ENCODE measurements around the gene ADAMTS19.

Gene ADAMTS19

GRCh38 chr5:129716235-129716634, 256.1 kb downstream of the ADAMTS19 start:
- no peak for TF ChIP-seq CTCF (IDR thresholded peaks at IDR 0.05; ENCODE audit: insufficient read depth, low read depth, low read length, missing control alignments)
- DNase-seq (ENCODE audit: low read depth), result no peak
- no peak overlapping the region for H3K4me3 ChIP-seq (ENCODE audit: low read depth, low read length)

DNA sequence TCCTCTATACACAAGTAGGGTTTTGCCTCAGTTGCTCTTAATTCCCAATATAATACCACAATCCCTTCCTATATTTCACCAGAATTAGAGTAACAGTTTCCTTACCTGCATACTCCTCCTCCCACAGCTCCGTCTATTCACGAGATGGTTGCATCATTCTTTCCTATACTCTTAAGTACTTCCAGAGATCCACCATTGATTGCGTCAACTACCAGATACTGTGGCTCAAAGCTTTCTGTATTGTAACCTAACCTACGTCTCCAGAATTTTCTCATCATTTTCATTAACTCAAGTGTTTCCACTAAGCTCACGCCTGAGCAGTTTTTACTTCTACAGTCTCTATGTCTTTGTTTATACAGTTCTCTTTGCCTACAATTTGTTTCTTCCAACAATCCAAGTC, 256.6 kb downstream of the ADAMTS19 start:
- DNase-seq (ENCODE audit: low read depth), result no peak
- no peak for TF ChIP-seq CTCF (IDR thresholded peaks at IDR 0.05; ENCODE audit: insufficient read depth, low read depth, low read length, missing control alignments)

GRCh38 chr5:129717751-129718310, 257.7 kb downstream of the ADAMTS19 start:
- no peak overlapping the region for H3K4me3 ChIP-seq (ENCODE audit: low read depth, low read length)
- TF ChIP-seq CTCF (IDR thresholded peaks at IDR 0.05; ENCODE audit: insufficient read depth, low read depth, low read length, missing control alignments), result no peak
- DNase-seq (ENCODE audit: low read depth), result no peak

More for the DNA sequence above, 256.6 kb downstream of the ADAMTS19 start:
- H3K4me3 ChIP-seq (ENCODE audit: low read depth, low read length), result no peak overlapping the region

DNA sequence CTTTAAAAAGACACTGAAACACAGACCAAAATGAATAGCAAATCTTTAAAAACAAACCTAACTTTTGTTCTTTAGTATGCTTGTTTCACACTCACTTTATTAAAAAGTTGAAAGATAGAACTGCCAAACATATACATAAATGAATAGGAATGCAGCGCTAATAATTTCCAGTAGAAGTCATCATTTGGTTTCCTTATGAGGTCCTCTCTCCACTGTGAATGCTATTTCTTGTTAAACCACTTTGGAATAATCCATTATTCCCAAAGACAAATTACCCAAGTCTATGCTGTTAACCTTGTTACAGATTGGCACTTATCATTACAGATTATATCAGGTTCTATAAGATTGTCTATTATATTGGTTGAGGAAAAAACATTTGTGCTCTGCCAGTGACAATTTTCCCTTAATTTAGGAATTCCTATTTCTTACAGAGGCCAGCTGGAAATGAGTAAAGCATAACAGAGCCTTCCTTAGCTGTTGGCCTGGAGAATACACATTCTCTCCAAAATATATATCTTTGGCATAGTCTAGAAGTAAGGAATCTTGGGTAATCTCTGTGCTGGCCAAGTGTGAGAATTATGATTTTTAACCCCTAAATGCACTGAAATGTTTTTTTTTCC, 258.5 kb downstream of the ADAMTS19 start:
- H3K4me3 ChIP-seq (ENCODE audit: low read depth, low read length), result no peak overlapping the region
- no peak for TF ChIP-seq CTCF (IDR thresholded peaks at IDR 0.05; ENCODE audit: insufficient read depth, low read depth, low read length, missing control alignments)
- no peak for DNase-seq (ENCODE audit: low read depth)

- no peak overlapping the region for H3K4me3 ChIP-seq (ENCODE audit: low read depth, low read length)
- no peak for DNase-seq (ENCODE audit: low read depth)
- TF ChIP-seq CTCF (IDR thresholded peaks at IDR 0.05; ENCODE audit: insufficient read depth, low read depth, low read length, missing control alignments), result no peak
These were observed 264.1 kb downstream of the ADAMTS19 start for GRCh38 chr5:129724222-129724621.

DNA sequence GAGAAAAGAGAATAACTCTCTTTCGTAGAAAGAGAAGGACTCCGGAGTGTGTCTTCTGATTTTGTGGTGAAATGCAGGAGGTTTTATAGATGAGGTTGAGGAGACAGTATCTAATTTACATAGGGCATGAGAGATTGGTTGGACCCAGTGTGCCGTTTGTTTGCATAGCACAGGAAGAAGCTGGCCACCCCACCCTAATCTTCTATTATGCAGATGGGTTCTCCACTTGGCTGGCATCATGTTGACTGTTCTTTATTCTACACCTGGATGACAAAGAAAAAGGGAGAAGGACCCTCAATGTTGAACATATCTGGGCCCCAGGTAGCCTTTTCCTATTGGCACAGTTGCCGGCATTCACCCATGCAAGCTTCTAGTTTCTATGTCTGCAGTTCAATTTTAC, 264.5 kb downstream of the ADAMTS19 start:
- H3K4me3 ChIP-seq (ENCODE audit: low read depth, low read length), result no peak overlapping the region
- DNase-seq (ENCODE audit: low read depth), result no peak
- no peak for TF ChIP-seq CTCF (IDR thresholded peaks at IDR 0.05; ENCODE audit: insufficient read depth, low read depth, low read length, missing control alignments)

DNA sequence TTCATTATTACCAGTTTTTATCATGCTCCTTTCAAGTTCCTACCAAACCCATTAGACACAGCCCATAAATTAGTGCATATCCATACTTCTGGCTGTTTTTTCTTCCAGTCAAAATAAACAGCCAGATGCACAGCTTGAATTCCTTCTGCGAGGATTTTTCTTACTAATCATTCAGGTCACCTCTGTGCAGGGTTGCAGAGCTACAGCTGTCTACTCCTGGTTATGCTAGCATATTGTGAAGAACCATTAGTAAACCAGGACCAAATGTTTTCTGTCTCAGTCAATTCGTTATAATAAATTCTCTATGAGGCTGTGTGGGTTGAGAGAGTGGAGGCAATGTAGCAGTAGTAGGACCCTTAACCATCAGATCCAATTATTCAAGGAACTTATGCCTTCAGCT, 279.7 kb downstream of the ADAMTS19 start:
- TF ChIP-seq CTCF (IDR thresholded peaks at IDR 0.05; ENCODE audit: insufficient read depth, low read depth, low read length, missing control alignments), result no peak
- no peak for DNase-seq (ENCODE audit: low read depth)

More for the DNA sequence above, 279.7 kb downstream of the ADAMTS19 start:
- H3K4me3 ChIP-seq (ENCODE audit: low read depth, low read length), result no peak overlapping the region

Measured in GM12865 (cell line).